Hippocampal formation (tissue), 2 donors: ENCODE data around the gene CHMP1A.
"Not testable (repeated sequence)": the region's sequence is repeated elsewhere in the genome, so short reads cannot be mapped to it uniquely, and the experiment has no call there.

ENCODE experiments used
- DNase-seq, 2 donors: peaks; one replicate each; lab custom pipeline; 2025; lab: John Stamatoyannopoulos, UW

CHMP1A gene

DNA sequence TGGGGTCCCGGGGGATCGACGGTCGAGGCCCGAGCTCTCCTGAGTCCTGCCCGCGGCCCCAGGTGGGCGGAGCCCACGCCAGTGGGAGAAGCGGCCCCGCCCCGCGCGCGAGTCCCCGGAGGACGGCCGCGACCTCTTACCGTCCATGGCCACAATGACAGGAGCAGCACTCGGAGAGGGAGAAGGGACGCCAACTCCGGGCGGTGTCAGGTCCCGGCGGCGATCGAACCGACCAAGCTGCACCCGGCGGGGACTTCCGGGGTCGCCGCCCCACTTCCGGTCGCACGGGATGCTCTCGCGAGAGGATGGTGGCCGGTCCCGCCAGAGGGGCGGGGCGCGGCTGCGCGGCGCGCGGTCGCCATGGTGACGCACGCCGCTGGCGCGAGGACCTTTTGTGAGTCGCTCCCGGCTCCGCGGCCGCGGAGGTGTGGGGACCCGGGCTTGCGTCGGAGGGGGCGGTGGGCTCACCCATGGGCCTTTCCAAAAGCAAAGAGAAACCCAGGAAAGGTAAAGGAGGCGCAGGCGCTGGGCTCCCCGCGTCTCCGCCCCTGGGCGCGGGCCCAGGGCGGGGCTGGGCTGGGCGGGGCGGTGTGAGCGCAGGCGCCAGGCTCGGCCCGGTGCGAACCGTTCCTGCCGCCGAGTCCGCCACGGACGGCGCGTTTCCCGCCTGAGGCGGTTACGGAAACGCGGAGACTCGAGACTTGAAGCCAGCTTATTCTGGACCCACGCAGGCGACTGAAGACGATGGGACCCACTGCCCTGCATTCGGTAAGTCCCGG, at the start of gene CHMP1A, which contains the start of gene SPATA33:
TSS of gene CHMP1A (minus strand) at position 267 of the 779 bp plus-strand sequence. CDS start at position 147, 120 bp downstream.
TSS of gene SPATA33 (plus strand) at position 395 of the 779 bp plus-strand sequence. CDS start at position 471, 76 bp downstream.
- peak; percentile 80 to 81 for DNase-seq

DNA sequence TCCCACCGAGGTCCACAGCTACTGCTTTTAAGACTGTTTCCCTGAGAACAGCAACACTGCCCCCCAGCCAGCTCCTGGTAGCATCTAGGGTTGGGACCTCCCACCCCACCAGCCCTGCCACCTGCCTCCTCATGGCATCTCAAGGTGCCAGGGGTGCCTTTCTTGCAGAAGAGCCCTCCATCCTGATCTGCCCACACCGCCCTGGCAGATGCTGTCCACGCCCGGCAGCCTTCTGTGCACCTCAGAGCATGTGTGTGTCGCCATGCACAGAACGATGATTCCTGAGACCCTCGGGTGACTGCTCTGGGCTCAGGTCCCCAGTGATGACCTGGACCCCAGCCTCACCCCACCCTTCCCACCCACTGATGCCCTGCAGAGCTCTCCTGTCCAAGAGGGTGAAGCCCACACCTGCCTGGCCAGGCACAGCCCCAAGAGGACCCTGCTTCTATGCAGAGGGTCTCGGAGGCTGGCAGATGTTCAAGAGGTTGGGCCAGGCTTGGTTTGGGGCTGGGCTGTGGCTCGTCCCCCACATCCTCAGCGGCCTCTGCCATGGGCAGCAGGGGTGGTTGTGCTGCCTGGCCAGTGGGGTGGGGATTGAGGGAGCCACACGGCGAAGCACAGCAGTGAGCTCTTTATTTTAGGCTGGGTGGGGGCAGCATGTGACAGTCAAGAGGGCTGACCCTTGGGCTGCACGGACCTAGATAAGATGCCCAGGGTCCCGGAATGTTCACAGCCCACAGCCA, 49.2 kb upstream of the CHMP1A start:
- no peak for DNase-seq

DNA sequence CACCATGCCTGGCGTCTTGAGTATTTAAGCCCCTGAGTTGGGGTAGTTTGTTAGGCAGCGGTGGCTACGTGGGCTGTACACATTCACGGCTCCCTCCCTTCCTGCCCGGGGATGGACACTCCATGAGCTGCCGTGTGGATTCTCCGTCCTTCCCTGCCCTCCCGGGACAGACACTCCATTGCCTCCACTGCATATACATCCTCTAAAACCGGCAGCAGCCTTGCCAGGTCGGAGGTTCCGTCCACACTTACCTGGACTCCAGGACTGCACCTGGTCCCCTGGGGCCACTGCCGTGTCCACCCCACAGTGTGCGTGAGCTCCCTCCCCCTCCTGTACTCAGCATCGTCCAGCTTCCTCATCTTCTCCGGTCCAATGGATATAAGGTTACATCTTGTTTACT, 47.5 kb upstream of the CHMP1A start:
- DNase-seq: no peak

DNA sequence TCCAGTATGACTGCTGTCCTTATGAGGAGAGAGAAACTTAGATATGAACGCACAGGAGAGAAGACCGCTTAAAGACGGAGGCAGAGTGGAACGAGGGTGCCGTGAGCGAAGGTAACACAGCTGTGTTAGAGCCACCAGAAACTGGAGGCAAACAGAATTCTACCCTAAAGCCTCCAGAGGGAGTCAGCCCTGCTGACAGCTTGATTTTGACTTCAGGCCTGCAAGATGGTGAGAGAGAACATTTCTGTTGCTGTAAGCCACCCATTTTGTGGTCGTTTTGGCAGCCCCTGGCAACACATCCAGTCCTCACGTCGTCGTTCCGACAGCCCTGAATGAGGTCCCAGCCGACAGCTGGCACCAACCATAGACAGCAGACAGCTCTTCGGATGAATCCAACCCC, 46.8 kb upstream of the CHMP1A start:
- no peak for DNase-seq

DNA sequence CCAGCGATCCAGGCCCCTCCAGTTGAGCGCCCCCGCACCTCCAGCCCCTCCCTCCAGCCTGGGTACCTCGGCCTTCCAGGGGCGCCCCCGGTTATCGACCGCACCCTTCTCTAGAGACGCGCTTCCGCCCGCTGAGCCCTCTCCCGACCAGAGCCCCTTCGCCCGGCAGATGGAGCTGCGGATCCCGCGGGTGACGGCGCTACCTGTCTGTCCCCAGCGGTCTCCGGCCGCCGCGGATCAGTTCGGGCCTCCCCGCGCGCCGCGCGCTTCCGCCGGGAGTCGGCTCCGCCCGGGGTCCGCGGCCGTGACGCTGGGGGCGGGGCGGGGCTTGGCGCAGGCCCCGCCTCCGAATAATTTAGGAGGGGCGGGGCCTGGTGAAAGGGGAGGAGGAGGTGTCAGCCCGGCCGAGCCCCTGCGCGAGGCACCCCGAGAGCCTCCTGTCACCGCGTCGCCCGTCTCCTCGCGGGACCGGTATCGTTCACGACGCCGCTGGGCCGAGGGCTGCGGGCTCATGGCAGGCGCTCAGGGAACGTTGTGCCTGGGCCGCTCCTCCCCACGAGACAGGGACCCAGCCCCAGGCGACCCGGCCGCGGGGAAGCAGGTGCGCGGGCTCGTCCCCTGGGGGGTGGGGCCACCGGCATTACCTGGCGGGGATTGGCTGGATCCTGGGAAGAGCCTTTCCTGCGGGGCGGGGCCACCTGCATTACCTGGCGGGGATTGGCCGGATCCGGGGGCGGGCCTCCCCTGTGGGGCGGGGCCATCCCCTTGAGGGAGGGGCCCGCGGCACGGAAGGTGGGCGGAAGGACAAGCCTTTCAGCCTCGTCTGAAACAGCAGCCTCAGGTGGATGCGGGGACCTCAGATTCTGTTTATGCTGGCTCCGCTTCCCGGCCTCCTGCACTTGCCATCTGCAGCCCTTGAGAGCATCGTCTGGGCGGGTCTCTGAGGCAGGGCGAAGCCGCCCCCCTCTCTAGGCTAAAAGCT, 44.2 kb upstream of the CHMP1A start, which contains the start of gene SPATA2L:
TSS of gene SPATA2L (minus strand) at position 281 of the 982 bp plus-strand sequence. CDS start 473 bp downstream, outside the sequence.
- peak; percentile 63 to 71 for DNase-seq

DNA sequence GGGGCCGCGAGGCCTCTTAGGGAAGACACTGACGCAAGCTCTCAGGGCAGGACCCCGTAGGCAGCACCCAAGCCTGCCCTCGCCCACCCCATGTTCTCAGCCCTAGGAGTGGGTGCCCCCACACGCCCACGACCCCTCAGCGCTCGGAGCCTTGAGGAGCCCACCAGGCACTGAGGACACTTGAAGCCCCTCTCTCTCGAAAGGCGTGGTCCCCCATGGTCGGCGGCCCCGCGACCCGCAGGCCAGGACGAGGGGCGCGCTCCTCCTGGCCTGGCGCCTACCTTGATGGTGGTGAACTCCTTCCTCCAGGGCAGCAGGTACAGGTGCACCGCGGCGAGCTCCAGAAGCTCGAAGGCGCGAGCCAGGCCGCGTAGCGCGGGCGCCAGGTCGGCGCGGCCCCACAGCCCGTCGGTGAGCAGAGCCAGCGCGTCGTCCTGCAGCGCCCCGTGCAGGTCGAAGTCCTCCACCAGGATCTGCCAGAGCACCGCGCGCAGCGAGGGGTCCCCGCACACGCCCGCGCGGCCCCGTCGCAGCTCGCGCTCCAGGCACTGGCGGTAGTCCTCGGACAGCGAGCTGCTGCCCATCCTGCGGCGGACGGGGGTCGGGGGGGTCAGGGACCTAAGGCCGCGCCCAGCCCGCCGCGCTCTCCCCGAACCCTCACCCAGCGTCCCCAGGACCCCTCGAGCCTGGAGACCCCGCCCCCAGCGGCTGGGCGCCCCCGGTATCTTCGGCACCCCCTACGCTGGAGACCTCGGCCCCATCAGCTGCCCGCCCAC, 43.3 kb upstream of the CHMP1A start:
- no peak for DNase-seq

DNA sequence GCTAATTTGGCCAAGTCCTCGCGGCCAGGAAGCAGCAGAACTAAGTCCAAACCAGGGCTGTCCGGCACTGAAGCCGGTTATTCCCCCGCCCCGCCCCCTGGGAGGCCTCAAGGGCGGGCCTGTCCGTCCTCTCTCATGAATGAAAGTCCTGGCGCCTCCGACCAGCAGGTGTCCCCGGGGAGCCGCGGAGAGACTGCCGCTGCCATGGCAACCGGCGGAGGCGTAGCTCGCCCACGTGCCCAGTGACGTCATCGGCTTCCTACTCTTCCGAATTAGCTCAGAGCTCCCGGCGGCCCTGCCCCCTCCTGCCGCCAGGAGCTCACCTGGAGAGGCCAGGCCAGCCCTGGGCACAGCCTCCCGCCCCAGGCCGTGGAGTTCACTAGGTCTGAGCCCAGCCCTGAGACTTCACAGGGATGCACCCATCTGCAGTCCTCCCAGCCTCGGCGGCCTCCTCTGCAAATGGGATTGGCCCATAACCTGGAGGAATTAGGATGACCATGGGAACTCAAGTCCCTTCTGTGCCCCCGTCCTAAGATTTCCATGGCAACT, 42.7 kb upstream of the CHMP1A start:
- peak; percentile 96 to 98 for DNase-seq

DNA sequence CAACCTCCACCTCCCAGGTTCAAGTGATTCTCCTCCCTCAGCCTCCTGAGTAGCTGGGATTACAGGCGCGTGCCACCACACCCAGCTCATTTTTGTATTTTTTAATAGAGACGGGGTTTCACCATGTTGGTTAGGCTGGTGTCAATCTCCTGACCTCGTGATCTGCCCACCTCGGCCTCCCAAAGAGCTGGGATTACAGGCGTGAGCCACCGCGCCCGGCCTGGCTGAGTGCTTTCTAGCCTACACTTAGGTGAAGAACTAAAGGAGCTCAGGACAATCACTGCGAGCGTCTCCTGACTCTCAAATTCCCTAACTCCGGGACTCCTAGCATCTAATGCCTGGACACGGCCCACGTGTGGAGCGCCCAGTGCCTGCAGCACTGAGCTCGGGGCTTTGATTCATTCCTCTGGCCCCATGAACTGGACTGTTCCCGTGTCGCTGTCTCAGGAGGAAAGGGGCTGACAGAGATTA, 42.2 kb upstream of the CHMP1A start:
- not testable (repeated sequence) for DNase-seq

DNA sequence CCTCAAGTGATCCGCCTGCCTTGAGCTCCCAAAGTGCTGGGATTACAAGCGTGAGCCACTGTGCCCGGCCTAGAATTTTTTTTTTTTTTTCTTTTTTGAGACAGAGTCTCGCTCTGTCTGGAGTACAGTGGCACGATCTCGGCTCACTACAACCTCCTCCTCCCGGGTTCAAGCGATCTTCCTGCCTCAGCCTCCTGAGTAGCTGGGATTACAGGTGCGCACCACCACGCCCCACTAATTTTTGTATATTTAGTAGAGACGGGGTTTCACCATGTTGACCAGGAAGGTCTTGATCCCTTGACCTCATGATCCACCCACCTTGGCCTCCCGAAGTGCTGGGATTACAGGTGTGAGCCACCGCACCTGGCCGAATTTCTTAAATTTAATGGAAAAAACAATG, 41.2 kb upstream of the CHMP1A start:
- not testable (repeated sequence) for DNase-seq

DNA sequence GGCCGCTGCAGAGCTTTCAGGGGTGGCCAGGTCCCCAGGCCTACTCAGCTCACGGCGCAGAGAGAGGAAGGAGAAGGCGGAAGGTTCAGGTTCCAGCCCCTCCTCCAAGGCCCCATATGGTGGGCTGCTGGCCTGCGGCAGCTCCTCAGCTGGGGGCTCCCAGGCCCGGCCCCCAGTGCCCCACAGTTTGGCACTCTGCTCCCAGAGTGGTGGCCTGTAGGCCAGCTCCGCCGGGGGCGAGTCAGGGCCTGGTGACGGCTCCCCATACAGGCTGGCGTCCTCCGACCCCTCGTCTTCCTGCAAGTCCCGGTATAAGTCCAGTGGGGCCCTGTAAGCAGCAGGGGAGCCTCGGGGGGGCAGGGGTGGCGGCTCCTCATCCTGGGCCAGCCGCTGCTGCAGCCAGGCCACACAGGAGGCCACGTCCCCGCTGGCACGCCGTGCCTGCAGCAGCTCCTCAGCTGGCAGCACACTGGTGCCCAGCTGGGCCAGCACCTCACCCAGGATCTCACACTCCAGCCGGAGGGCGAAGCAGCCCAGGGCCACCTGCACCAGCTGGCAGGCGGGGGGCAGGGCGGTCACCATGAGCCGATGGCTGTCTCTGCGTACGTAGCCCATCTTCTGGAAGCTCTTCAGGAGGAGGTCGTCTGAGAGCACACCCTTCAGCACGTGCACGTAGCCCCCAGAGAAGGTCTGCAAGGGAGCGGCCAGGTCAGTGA, 40.3 kb upstream of the CHMP1A start:
- no peak for DNase-seq

DNA sequence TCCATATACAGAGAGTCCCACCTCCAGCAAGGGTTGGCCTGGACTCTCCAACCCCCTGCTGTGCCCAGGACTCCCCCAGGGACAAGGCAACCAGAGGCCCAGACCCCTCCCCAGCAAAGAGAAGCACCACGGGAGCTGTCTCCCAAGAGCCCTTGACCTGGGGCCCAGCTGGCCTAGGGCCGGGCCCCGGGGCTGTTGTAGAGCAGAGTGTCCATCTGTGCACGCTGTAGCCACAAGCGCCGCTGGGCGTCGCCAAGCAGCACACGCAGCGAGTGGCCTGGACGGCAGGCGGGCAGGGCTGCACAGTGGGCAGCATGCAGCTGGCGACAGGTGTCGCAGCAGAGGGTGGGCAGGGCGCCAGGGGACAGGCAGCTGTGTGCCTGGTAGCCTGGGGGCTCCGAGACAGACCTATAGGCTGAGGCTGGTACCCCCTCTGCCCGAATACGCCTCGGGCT, 39.7 kb upstream of the CHMP1A start:
- no peak for DNase-seq

DNA sequence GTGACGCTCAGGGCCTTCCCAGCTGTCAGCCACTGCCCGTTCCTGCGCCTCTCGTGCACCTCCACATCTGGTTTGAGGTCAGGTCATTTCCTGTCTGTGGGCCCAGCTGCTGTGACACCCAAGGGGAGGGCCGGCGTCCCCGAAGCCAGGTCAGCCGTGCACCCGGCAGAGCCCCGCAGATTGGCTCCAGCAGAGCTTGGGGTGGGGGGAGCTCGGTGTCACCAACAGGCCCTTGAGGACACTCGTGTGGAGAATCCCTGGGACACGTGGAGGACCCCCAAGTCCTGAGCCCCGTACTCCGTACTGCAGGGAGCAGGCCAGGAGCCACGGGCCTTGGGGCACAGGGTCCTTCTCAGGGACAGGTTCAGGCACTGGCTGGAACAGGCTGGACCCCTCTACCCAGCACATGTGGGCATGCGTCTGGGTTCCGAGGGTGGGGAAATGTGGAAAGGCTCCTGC, 39.2 kb upstream of the CHMP1A start:
- DNase-seq: no peak

DNA sequence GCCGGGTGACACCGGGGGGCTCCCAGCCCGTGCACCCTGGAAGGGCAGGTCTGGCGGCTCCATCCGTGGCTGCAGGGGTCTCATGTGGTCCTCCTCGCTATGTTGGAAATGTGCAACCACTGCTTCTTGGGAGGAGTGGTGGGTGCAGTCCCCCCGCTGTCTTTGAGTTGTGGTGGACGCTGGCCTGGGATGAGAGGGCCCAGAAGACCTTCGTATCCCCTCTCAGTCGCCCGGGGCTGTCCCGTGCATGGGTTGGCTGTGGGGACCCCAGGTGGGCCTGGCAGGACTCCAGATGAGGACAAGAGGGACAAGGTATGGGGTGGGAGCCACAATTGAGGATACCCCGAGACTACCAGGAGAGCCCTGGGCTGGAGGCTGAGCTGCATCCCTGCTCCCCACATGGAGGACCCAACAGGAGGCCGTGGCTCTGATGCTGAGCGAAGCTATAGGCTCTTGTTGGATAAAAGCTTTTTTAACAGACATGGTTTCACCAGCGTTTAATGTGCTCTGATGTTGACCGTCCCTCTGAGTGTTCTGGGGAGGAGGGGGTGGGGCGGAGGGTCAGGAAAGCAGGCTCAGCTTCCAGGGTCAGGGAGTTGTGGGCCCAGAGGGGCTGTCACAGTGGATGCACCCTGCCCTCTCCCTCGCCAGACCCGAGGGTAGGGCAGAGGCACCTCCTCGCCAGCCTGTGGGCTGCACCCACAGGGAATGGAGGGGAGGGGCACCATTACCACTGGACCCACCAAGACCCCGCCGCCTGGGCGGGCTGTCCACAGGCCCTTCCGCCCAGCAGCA, 38.6 kb upstream of the CHMP1A start:
- no peak for DNase-seq

DNA sequence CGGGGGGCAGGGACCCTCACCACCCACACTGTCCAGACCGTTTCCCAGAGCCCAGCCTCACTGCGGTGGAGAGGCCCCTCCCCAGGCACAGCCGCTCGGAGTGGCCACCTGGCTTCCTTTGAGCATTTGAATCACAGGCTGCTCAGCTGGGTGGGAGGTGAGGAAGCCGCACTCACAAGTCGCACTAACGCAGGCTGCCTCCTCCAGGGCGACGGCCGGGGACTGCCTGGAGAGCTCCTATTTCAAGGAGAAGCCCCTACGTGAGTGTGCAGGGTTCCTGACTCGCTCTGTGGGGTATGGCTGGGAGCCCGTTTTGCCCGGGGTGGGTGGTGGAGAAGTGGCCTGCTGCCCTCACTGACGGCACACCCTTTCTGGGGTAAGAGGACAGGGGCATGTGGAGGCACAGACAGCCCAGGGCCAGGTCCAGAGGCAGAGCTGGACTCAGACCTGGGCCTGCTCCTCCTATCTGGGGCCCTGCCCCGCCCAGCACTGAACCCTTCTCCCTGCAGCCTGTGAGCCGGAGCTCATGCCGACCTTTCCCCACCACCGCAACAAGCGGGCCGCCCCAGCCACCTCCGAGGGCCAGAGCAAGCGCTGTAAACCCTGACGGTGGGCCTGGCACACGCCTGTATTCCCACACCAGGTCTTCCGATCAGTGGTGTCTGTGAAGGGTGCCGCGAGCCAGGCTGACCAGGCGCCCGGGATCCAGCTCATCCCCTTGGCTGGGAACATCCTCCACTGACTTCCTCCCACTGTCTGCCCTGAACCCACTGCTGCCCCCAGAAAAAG, 37.8 kb upstream of the CHMP1A start:
- DNase-seq: no peak

DNA sequence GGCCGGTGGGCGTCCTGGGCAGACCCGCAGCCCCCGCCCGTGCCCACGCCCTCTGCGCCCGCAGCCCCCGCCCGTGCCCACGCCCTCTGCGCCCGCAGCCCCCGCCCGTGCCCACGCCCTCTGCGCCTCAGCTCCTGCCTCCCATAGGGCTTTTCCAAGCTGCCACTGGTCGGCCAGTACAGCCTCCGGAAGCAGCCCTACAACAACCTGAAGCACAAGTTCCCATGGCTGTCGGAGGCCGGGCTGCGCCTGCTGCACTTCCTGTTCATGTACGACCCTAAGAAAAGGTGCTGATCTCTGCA, 37.2 kb upstream of the CHMP1A start:
- not testable (repeated sequence) for DNase-seq

DNA sequence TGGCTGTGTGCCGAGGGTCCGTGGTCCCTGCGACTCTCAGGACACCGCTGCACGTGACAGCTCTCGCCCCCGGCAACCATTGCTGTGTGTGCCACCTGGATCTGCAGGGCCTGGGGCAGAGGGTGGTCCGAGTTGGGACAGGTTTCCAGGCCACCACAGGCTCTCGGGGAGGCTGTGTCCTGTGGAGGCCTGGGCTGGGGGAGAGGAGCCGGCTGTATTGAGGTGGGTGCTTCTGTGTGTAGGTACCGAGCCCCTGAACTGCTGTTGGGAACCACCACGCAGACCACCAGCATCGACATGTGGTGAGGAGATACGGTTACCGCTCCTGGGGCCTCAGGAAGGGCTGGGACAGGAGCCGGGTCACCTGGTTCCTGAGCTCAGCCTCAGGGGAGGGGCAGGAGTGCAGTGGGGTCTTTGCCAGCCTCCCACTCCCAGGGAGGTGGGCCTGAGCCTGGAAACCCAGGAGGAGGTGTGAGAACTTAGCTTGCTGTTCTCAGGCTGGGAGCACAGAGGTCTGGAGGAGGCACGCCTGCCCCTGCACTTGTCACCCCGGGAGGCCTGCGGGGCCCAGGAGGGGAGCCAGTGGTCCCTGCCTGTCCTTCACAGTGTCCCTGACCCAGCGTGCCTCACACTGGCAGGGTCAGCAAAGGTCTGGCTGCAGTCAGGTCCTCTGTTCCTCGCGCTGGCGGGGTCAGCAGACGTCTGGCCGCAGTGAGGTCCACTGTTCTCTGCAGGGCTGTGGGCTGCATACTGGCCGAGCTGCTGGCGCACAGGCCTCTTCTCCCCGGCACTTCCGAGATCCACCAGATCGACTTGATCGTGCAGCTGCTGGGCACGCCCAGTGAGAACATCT, 36.6 kb upstream of the CHMP1A start:
- DNase-seq: no peak

DNA sequence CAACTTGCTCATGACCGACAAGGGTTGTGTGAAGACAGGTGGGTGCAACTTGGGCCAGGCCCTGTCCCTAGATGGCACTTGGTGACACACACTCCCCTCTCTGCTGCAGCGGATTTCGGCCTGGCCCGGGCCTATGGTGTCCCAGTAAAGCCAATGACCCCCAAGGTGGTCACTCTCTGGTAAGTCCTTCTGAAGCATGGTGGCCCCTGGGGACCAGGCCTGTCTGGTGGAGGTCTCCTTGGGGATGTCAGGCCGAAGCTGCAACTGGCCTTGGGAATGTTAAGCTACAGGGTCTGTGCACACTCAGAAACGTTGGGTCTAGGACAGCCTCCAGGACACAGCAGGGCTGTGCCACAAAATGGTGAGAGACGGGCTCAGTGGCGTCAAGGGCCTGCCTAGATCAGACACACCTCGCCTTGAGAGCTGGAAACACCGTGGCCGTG, 35.8 kb upstream of the CHMP1A start:
- no peak for DNase-seq
